ENCODE data around the gene HSPBAP1. TPM values are rescaled to one million over a fixed set of nuclear protein-coding genes. Genes with fewer than 3 reads are reported as not detected.

Gene HSPBAP1
- total and polyA plus RNA-seq, 9 of the 15 experiments (the other 6 are each of a cell fraction or from before 2014, with no cell fraction given): 2.1 to 4.5 (median 3.4) TPM

- H3K4me2 ChIP-seq (ENCODE audit: insufficient read depth, low read length): peak overlapping the region; percentile 79
- H3K4me3 ChIP-seq: peak overlapping the region; percentile 48
- H3K9ac ChIP-seq (ENCODE audit: insufficient read depth in 1 of 2, low read depth in 2 of 2, low read length in 2 of 2): peak overlapping the region; percentile 55 to 94
- ChIA-PET CTCF (ENCODE audit: low intra/inter-chr PET ratio) (no interaction called here), POLR2A (interaction anchor here (0.8 kb wide), 1 partner anchor 113 kb away, joined by 3 read pairs; no protein-coding TSS in a partner anchor)
- H4K20me1 ChIP-seq (replicated peaks; ENCODE audit: control insufficient read depth, insufficient read depth, low read length): no peaks in the 10 kb centered on the region
- peaks cover 0 to 18% of the 10 kb centered on the region in 2 experiments; a peak in 4 of 5 replicates for H3K4me1 ChIP-seq (replicated peaks in 1 of 2; ENCODE audit: control insufficient read depth in 2 of 2, insufficient read depth in 2 of 2, low read length in 2 of 2)
- 69% methylated on average over 11 of the region's 11 CpGs for WGBS (ENCODE audit: insufficient coverage, low coverage, missing lambda C conversion rate)
- H3K9me3 ChIP-seq (replicated peaks; ENCODE audit: control insufficient read depth, insufficient read depth, low read depth, low read length): no peaks in the 10 kb centered on the region
- intact Hi-C loops (cut with micrococcal nuclease) (no loop called here), in situ Hi-C loops (cut with MboI) (no loop called here)
- H3K27me3 ChIP-seq (ENCODE audit: control insufficient read depth in 2 of 2, insufficient read depth in 2 of 2, low read length in 2 of 2): no peaks in the 10 kb centered on the region
- no peaks in the 10 kb centered on the region for H3K36me3 ChIP-seq (ENCODE audit: control insufficient read depth, insufficient read depth, low read length)
- DNase-seq (ENCODE audit: extremely low read depth in 1 of 4, low spot score in 3 of 4): no peak
- H3K9me1 ChIP-seq (ENCODE audit: control insufficient read depth, insufficient read depth, low read length): no peaks in the 10 kb centered on the region
- TSS peak; percentile 76 for BruUV-seq (replicated peaks)
- FAIRE-seq: no peak
- no peak for ATAC-seq
- H3K79me2 ChIP-seq (ENCODE audit: control insufficient read depth, insufficient read depth, low read length): peaks cover 5% of the 10 kb centered on the region; the same call in 1 of the 3 replicates
- TF ChIP-seq KDM1A (IDR thresholded peaks at IDR 0.05) (no peak), ZNF311 (CRISPR knock-in tag; IDR thresholded peaks at IDR 0.05) (no peak), RHOXF2B (CRISPR knock-in tag; conservative IDR thresholded peaks at IDR 0.05) (no peak)
- H2AFZ ChIP-seq (ENCODE audit: low read depth, low read length): peak overlapping the region; percentile 94; the same call in 1 of the 2 replicates
- no peak overlapping the region for H3K27ac ChIP-seq (ENCODE audit: extremely low read depth, low read depth, low read length)
Measured at GRCh38 chr3:122795674-122796195, 2.1 kb upstream of the HSPBAP1 start.

- Histone ChIP-seq H4K20me1 (replicated peaks; ENCODE audit: control insufficient read depth, insufficient read depth, low read length) (no peaks in the 10 kb centered on the region), H3K27me3 (ENCODE audit: control insufficient read depth in 2 of 2, insufficient read depth in 2 of 2, low read length in 2 of 2) (no peaks in the 10 kb centered on the region), H3K27ac (ENCODE audit: extremely low read depth, low read depth, low read length) (peak within 1 kb of the TSS; percentile 73), H3K36me3 (ENCODE audit: control insufficient read depth, insufficient read depth, low read length) (no peaks in the 10 kb centered on the region), H3K9ac (ENCODE audit: insufficient read depth in 1 of 2, low read depth in 2 of 2, low read length in 2 of 2) (peak within 1 kb of the TSS; percentile 55 to 94), H3K4me3 (peak within 1 kb of the TSS; percentile 48), H3K79me2 (ENCODE audit: control insufficient read depth, insufficient read depth, low read length) (peaks cover 5% of the 10 kb centered on the region; the same call in 1 of the 3 replicates), H3K4me2 (ENCODE audit: insufficient read depth, low read length) (peak within 1 kb of the TSS; percentile 79), H3K9me1 (ENCODE audit: control insufficient read depth, insufficient read depth, low read length) (no peaks in the 10 kb centered on the region), H2AFZ (ENCODE audit: low read depth, low read length) (peak within 1 kb of the TSS; percentile 94), H3K4me1 (replicated peaks in 1 of 2; ENCODE audit: control insufficient read depth in 2 of 2, insufficient read depth in 2 of 2, low read length in 2 of 2) (peaks cover 0 to 18% of the 10 kb centered on the region in 2 experiments; a peak in 4 of 5 replicates), H3K9me3 (replicated peaks; ENCODE audit: control insufficient read depth, insufficient read depth, low read depth, low read length) (no peaks in the 10 kb centered on the region)
- ATAC-seq (peak; percentile 94), DNase-seq (ENCODE audit: extremely low read depth in 1 of 4, low spot score in 3 of 4) (peak; percentile 78 to 90 (median 87)), FAIRE-seq (no peak)
- WGBS (ENCODE audit: insufficient coverage, low coverage, missing lambda C conversion rate): under 1% methylated on average over 13 of the region's 84 CpGs
- CTCF ChIA-PET (ENCODE audit: low intra/inter-chr PET ratio): no interaction called here
- no TSS peak for BruUV-seq (replicated peaks)
- POLR2A ChIA-PET: interaction anchor here (1.6 kb wide), 1 partner anchor 11 kb away, joined by 6 read pairs; no protein-coding TSS in a partner anchor
- intact Hi-C loops (cut with micrococcal nuclease) (no loop called here), in situ Hi-C loops (cut with MboI) (no loop called here)
- TF ChIP-seq, protein P1, sequence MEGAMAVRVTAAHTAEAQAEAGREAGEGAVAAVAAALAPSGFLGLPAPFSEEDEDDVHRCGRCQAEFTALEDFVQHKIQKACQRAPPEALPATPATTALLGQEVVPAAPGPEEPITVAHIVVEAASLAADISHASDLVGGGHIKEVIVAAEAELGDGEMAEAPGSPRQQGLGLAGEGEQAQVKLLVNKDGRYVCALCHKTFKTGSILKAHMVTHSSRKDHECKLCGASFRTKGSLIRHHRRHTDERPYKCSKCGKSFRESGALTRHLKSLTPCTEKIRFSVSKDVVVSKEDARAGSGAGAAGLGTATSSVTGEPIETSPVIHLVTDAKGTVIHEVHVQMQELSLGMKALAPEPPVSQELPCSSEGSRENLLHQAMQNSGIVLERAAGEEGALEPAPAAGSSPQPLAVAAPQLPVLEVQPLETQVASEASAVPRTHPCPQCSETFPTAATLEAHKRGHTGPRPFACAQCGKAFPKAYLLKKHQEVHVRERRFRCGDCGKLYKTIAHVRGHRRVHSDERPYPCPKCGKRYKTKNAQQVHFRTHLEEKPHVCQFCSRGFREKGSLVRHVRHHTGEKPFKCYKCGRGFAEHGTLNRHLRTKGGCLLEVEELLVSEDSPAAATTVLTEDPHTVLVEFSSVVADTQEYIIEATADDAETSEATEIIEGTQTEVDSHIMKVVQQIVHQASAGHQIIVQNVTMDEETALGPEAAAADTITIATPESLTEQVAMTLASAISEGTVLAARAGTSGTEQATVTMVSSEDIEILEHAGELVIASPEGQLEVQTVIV (CRISPR knock-in tag; IDR thresholded peaks at IDR 0.05; ENCODE audit: borderline replicate concordance): no peak
- no peak for TF ChIP-seq ZNF41 (CRISPR knock-in tag; conservative IDR thresholded peaks at IDR 0.05)
- no peak for TF ChIP-seq CCAR2 (IDR thresholded peaks at IDR 0.05; ENCODE audit: low read depth, low read length)
- TF ChIP-seq KDM5B (IDR thresholded peaks at IDR 0.05; ENCODE audit: insufficient replicate concordance, low read depth, low read length): peak; percentile 64
- TF ChIP-seq TFAP4 (CRISPR knock-in tag; IDR thresholded peaks at IDR 0.05; ENCODE audit: borderline replicate concordance): no peak
- peak; percentile 65 for TF ChIP-seq MAX (CRISPR knock-in tag; IDR thresholded peaks at IDR 0.05)
Measured at GRCh38 chr3:122794779-122795673, 1.4 kb upstream of the HSPBAP1 start, which contains the start of gene SLC49A4. Gene SLC49A4, plus strand, starts transcription at chr3:122795069. Its CDS starts 124 bp downstream, at chr3:122795193.
